Inflammatory macrophage treated with lipopolysaccharide for 1 hour (primary cell): ENCODE data around the gene TEFM.
"Not testable (repeated sequence)": the region's sequence is repeated elsewhere in the genome, so short reads cannot be mapped to it uniquely, and the experiment has no call there.

ENCODE experiments used
- DNase-seq, 2 donors: peaks; one replicate each; pipeline ENCODE4 v3.0.0-alpha.2; 2020 to 2022

Gene TEFM, protein sequence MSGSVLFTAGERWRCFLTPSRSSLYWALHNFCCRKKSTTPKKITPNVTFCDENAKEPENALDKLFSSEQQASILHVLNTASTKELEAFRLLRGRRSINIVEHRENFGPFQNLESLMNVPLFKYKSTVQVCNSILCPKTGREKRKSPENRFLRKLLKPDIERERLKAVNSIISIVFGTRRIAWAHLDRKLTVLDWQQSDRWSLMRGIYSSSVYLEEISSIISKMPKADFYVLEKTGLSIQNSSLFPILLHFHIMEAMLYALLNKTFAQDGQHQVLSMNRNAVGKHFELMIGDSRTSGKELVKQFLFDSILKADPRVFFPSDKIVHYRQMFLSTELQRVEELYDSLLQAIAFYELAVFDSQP

DNA sequence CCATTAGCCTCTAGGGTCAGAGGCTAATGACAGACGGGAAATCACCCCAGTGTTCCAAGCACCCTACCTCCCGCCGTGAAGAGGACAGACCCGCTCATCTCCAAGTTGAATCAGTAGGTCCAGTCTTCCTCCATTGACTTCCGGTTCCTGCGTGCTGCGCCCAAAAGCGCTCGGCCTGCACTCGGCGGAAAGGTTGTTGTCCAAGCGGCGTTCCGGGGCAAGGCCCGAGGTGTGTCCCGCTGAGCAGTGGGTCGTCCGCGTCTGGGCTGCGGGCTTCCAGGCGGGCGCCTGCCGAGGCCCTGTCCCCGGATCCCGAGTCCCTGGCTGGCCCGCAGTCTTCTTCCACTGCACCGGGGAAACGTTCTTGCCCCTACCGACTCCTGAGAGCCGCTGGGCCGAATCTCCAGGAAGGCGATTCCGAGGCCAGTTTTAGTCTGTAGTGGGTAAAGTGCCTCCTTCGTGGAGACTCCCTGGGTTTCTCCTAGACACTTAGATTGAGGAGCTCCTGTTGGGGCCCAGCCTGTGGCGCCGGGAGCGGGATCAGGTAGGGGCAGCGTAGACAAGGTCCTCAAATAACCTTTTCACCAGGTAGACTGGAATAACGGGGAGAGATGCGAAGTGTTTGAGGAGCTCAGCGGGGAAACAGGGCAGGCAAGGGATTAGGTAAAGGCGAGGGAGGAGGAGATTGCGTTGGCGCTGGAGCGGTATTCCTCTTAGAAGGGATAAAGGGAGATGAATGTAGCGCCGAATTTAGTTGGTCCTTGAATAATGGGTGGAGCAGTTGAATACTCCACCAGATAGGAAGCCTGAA is at the start of gene TEFM:
TEFM (minus strand) TSS at position 138 of the 811 bp plus-strand sequence; CDS start at position 98, 40 bp downstream.
- peak; percentile 85 to 92 for DNase-seq

DNA sequence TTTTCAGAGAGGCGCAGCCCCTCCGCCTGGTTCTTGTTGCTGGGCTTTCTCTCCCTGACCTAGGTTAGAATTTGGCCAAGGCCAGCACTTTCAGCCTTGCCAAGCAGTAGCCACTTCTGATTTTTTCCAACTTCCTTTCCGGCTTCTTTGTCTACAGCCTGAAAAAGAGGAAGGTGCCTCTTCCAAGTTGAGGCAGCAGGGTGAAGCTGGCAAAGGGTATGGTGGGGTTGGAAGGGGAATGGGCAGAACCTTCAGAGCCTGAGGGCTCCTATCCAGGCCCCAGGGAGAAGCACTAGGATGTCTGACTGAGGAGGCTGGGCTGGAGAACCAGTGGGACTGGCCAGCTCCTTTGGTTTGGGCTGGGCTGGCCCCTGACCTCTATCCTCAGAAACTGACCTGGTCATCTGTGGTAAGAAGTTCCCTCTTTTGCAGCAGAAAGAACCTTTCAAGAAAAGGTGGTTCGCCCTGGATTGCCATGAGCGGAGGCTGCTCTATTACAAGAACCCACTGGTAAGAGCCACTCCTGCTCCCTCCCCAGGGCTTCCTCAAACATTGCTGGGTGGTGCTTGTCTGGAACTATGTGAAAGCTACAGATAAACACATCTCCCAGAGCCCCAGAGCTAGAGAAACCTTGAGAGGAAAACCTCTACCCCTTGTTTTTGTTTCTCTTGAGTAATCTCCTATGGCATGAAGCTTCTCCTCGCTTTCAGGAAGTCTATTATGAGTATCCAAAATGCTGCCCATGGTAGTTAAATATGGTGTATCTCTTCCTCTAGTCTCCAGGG is 48.2 kb upstream of the TEFM start:
- DNase-seq, result peak; percentile 76 to 78

- peak; percentile 72 to 81 for DNase-seq
Measured at GRCh38 chr17:30952638-30953393, 46.8 kb upstream of the TEFM start.

DNA sequence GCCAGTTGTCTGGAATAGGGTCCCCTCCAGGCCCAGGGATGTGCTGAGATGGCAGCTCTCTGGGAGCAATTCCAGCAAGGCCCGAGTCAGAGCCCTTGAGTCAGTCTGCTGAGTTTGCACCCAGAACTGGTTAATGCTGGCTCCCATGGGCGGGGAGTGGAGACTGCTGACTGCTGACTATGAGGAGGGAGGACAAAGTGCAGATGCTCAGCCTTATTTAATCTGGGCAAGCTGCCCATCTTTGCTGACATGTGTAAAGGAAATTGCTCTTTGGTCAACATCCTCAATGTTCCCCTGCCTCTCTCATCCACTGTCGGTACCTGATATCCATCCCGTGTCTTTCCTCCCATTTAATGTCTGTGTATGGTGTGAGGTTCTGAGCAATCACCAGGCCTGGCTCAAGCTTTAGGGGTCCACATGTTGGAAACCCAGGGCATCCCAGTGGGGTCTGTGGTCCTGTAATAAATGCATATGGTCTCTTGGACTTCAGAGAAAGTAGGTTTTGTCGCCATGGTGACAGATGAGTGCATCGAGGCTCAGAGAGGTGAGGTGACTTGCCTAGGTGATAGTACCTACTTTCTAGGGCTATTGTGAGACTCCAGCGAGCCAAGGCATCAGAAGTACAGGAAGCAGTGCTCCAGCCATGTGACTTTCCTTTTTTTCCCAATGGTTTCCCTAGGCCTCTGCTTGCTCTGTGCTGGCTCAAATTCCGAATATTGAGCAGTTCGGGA is 44.8 kb upstream of the TEFM start:
- DNase-seq, result peak; percentile 46 to 71

DNA sequence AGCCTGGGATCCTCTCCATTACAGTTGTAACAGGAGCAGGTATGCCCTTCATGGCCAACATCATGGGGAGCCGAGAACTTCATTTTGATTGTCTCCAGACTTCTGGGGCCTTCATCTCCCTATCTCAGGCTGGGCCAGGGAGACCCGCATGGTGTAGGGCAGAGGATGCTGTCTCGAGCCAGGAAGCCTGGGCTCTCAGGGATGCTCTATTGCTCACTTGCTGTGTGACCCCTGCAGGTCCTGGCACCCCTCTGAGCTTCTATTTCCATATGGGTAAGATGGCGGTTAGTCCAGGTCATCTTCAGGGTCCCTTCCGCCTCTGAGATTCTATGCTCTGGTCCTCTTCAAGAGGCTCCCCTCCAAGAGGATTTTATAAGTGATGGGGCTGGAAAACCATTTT is 44.2 kb upstream of the TEFM start:
- no peak for DNase-seq

GRCh38 chr17:30947796-30948195 is 41.8 kb upstream of the TEFM start:
- DNase-seq, result no peak

- no peak for DNase-seq
Measured at GRCh38 chr17:30942308-30943079, 36.5 kb upstream of the TEFM start.

- no peak for DNase-seq
Measured at GRCh38 chr17:30939051-30939689, 33.1 kb upstream of the TEFM start.

GRCh38 chr17:30933966-30934365 is 27.9 kb upstream of the TEFM start:
- DNase-seq, result no peak

DNA sequence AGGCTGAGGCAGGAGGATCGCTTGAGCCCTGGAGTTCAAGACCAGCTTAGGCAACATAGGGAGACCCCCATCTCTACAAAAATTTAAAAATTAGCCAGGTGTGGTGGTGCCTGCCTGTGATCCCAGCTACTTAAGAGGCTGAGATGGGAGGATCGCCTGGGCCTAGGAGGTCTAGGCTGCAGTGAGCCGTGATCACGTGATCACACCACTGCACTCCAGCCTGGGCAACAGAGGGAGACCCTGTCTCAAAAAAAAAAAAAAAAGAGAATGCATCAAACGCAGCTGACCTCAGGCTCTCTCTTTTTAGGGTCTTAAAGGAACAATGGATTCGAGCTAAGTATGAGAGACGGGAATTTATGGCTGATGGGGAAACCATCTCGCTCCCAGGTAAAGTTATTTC is 25.5 kb upstream of the TEFM start:
- not testable (repeated sequence) for DNase-seq

- no peak for DNase-seq
Measured at GRCh38 chr17:30930495-30930894, 24.5 kb upstream of the TEFM start.

DNA sequence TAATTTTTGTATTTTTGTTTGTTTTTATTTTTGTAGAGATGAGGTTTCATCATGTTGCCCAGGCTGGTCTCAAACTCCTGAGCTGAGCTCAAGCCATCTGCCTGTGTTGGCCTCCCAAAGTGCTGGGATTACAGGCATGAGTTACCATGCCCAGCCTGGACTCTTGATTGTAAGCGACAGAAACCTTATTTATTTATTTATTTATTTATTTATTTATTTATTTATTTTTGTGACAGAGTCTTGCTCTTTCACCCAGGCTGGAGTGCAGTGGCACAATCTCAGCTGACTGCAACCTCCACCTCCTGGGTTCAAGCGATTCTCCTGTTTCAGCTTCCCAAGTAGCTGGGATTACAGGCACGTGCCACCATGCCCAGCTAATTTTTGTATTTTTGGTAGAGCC is 23.8 kb upstream of the TEFM start:
- not testable (repeated sequence) for DNase-seq

DNA sequence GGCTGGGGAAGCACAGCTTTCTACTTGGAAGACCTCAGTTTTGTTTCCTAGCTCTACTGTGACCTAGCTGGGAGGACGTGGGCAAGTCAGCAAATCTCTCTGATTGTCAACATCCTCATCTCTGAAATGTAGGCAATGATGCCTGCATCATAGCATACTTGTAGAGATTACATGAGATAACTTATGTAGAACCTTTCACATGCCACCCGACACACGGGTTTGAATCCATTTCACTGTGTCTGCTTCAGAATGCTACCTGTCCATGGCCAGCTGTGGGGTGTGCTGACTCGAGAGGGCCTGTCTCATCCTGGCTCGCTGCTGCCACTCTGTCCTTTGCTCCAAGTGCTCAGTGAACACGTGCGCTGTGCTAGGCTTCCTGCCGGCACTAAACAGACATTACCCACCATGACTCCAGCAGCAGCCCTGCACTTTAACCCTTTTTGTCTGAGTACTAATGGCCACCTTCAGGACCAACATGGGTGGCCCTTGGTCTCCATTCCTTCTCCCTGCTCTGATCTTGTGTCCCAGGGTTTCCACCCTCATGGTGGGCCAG is 23.1 kb upstream of the TEFM start:
- no peak for DNase-seq

- DNase-seq, result no peak
Measured at GRCh38 chr17:30928584-30928983, 22.5 kb upstream of the TEFM start.

DNA sequence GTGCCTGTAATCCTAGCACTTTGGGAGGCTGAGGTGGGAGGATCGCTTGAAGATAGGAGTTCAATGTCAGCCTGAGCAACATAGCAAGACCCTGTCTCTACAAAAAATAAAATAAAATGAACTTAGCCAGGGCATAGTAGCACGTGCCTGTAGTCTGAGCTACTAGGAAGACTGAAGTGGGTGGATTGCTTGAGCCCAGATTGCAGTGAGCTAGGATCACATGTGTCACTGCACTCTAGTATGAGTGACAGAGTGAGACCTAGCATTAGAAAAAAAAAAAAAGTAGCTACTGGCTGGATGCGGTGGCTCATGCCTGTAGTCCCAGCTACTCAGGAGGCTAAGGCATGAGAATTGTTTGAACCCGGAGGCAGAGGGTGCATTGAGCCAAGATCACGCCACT is 21.7 kb upstream of the TEFM start:
- peak in 1 of 2 donors; percentile 24 for DNase-seq

DNA sequence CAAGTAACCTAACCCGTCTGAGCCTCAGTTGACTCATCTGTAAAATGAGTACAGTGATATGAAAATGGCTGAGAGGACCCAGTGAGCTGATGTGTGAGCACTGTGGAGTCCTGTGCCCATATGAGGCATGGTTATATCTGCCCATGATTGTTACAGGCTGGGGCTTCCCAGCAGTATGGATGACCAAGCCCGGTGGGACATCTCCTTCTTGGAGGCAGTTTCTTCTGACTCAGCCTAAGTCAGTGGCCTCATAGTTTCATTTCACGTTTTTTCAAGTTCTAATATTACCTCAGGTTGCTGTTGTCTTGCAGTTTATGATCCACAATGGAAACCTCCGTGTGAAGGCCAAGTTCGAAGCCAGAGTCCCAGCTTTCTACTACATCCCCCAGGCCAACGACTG is 20.5 kb upstream of the TEFM start:
- DNase-seq, result peak; percentile 23 to 68

DNA sequence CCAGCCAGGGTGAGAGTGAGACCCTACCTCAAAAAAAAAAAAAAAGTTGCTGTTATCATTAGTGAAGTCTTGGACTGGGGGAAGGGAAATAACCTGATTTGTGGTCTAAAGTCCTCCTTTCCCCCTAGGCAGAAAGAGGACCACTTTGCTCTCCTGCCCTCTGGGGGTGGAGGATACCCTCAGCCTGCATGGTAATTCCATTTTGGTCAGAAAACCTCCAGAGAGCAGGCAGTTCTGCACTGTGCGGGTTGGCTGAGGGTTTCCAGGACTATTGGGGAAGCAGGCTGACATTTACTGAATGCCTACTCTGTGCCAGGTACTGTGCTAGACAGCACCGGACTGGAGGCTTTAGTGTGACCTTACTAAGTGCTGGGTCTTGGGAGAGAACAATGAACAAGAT is 18.3 kb upstream of the TEFM start:
- DNase-seq, result no peak

DNA sequence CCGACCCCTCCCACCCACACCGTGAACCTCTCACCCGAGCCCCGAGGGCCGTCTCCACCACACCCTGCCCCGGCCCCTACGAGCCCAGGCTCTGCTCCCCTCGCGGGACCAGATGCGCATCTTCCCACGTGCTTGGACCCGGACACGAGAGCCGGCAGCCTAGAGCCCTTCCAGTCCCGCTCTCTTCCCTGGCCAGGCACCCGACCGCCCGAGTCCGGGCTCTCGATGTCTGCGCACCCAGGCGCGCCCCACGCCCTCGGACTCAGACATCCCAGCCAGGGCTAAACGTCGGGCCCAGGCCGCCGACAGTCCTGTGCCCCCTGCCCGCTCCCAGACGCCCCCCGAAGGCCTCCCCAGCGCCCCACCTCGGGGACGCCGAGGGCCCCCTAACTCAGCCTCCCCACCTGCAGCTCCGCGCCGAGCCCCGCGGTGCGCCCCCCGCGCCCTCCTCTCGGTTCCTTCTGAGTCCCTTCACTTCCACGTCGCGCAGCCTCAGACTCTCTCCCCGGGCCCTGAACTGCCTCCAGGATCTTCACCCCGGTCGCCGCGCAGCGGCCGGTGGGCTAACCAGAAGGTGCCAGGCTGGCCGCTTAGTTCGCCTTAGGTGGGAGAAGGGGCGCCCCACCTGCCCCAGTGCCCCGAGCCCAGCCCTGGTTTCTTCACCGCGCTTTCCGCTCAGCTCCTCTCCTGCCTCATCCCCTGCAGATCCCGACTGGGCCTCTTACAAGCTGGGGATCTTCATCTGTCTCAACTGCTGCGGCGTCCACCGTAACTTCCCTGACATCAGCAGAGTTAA is 16.4 kb upstream of the TEFM start:
- peak; percentile 13 to 19 for DNase-seq

GRCh38 chr17:30921544-30922196 is 15.6 kb upstream of the TEFM start, which contains the start of gene ADAP2:
ADAP2 (plus strand) TSS chr17:30921945; CDS start chr17:30922015, 70 bp downstream.
- DNase-seq, result peak; percentile 63 to 68
